GM18526 (cell line): ENCODE measurements around the gene GATAD2B.
A peak's percentile ranks its signal among the peaks of the same experiment; 100 is the strongest.

Experiments
- POLR2A ChIP-seq: IDR thresholded peaks from 3 replicates; pipeline ENCODE4 v1.6.1; 2011; ENCODE audit not compliant: insufficient read length; ENCODE audit errors: extremely low read depth

Gene GATAD2B

GRCh38 chr1:153939476-153939875, 16.7 kb upstream of the GATAD2B start:
- no peak for TF ChIP-seq POLR2A

- TF ChIP-seq POLR2A, result no peak
Measured at GRCh38 chr1:153938996-153939395, 16.2 kb upstream of the GATAD2B start.

DNA sequence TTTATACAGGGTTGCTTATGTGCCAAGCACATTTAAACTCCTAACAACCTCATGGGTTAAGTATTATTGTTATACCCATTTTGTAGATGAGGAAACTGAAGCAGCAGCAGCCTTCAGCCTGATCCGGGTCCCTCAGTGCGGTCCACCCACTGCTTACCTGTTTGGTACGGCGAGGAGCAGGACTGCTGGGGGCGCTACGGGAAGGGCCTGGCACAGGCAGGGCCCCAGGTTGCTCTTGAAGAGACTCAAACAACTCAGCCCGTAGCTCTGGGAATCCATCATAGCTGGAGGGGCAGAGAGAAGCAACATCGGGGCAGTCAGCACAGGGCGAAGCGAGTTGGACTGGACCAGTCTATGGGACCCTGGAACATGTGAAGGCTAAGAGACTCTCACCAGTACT, 14.6 kb upstream of the GATAD2B start:
- no peak for TF ChIP-seq POLR2A

GRCh38 chr1:153936011-153936802, 13.4 kb upstream of the GATAD2B start:
- no peak for TF ChIP-seq POLR2A

DNA sequence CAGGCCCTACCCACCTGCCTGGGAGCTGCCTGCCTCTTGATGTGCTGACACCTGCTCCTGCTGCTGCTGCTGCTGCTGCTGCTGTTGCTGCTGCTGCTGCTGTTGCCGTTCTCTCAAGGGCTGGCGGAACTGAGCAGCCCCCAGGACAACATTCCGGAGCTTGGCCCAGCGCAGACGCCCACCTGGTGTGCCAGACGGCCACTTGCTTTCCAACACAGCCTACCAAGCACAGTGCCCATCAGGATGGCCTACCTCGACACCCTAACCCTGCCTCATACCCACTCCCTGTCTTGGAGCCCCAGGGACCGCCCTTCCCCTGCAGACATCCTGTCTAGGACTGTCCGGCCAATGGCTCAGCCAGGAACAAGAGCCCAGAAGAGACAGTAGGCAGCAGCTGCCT, 12.0 kb upstream of the GATAD2B start:
- no peak for TF ChIP-seq POLR2A

DNA sequence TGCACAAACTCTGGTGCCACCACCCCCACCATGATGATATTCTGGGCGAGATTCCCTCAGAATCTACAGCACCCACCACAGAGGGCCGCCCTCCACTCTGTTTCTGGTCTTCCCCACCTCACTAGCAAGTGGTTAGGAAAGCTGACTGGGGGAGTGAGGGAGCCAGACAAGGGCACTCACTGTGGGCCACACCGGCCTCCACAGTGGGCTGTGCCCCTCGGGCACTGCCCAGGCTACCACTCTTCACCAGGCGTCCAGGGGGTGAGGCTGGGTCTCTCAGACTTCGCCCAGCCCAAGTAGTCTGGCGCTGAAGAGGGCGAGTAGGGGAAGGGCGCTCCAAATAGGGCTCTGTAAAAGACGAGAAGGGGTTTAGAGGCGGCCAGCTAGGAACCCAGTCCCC, 11.2 kb upstream of the GATAD2B start:
- TF ChIP-seq POLR2A, result no peak

GRCh38 chr1:153933430-153933829, 10.7 kb upstream of the GATAD2B start:
- no peak for TF ChIP-seq POLR2A

- TF ChIP-seq POLR2A, result no peak
Measured at GRCh38 chr1:153932156-153933131, 9.7 kb upstream of the GATAD2B start.

- TF ChIP-seq POLR2A, result no peak
Measured at GRCh38 chr1:153929981-153930948, 7.5 kb upstream of the GATAD2B start.

DNA sequence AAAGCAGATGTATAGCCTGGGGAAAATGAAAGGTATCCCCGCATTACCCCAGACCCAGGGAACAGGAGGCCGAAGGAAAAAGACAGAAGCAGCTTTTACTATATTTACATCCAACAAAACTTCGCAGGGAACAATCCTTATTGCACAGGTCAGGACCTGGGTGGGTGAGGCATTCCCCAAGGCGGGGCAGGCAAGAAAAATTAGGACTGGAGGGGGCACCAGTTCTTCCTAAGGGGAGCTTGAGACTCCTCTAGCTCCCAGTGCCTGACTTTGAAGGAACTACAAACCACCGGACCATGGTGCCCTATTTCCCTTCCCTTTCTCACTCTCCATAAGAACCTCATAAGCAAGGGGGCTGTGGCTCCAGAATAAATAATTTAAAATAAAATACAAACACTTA, 6.7 kb upstream of the GATAD2B start:
- no peak for TF ChIP-seq POLR2A

DNA sequence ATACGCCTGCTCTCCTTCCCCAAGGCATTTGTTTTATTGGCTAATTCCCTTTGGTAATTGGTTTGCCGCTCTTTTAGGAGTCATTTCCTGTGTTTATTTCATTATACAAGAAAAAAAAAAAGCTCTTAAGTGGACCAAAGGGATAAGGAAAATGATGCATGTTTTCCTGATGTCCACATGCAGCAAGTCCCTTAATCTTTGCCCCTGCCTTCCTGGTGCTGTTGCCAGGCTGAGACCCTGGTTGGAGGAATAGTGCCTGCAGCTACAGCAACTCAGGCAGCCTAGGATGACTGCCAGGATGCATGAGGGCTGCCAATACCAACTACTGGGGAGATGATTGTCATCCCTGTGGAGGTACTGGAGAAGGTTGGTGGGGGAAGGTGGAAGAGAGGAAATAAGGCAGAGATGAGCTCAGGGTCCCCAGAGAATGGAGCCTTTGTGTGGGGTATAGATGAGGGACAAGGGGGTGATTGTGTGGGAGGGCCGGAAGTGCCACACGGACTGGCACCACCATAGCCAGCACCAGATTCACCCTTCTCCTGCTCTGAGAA, 6.1 kb upstream of the GATAD2B start:
- no peak for TF ChIP-seq POLR2A

DNA sequence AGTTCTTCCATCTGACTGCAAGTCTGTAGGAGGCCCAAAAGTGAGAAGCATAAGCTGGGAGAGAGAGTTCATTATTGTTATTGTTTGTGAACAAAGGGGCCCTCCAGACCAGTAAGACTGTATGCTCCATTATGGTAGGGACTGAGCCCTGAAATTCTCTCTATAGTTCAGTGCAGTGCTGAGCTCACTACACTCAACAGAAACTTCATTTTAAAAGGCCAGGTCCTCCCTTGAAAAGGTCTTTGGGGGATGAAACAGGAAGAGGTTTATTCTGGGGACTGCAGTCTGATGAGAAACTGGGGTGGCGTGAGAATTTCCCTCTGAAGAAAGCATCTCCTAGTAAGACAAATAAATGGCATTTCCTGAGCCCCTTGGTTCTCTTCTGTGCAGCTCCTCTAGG, 5.5 kb upstream of the GATAD2B start:
- TF ChIP-seq POLR2A, result no peak

DNA sequence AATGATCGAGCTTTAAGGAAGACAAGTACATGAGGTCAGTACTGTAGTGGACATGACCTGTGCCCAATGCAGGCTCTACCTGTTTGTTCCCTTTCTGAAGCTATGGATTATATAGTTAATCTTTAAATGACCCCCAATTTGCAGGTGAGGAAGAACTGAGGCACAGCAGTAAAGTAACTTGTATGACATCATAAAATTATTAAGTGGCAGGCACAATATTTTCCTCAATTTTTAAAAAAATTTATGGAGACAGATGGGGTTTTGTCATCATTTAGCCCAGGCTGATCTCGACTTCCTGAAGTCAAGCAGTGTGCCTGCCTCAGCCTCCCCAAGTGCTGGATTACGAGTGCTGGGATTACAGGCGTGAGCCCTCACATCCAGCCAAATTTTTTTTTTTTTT, 3.6 kb upstream of the GATAD2B start:
- no peak for TF ChIP-seq POLR2A

- peak; percentile 27 for TF ChIP-seq POLR2A
Measured at GRCh38 chr1:153922076-153922971, 448 bp downstream of the GATAD2B start.
